Common myeloid progenitor, CD34-positive (primary cell): ENCODE measurements around the gene AUTS2.
A peak's percentile ranks its signal among the peaks of the same experiment; 100 is the strongest.

ENCODE experiments used
- CTCF ChIA-PET: fragments of 350-600 bp; sonication (Branson Sonifier 250); formaldehyde crosslinking; loops from one replicate; lab custom pipeline; 2021; ENCODE audit warnings: antibody characterized with exemption; lab: Charles Lee
- POLR2A ChIA-PET: fragments of 350-600 bp; sonication (Branson Sonifier 250); formaldehyde crosslinking; loops from one replicate; lab custom pipeline; 2021; ENCODE audit warnings: antibody characterized with exemption; lab: Charles Lee
- DNase-seq, 3 donors: peaks; one replicate each; pipeline versions ENCODE4 v3.0.0 to v3.0.0-alpha.2; 2013
- H3K27ac ChIP-seq, 2 experiments: 1 replicate in 1 of 2; 2 replicates in 1 of 2; pipeline ENCODE4 v1.7.0; 2013; ENCODE audit warnings: inconsistent platforms in 2 of 2, low read length in 2 of 2, mild to moderate bottlenecking in 2 of 2, low read depth in 1 of 2, moderate library complexity in 1 of 2; ENCODE audit not compliant: severe bottlenecking in 2 of 2, insufficient read depth in 1 of 2, poor library complexity in 1 of 2
- H3K27me3 ChIP-seq, 5 experiments: replicated peaks in 2 of 5; 1 replicate in 3 of 5; 2 replicates in 2 of 5; pipeline versions ENCODE4 v1.6.1 to v1.7.0; 2013; ENCODE audit warnings: low read length in 4 of 5, mild to moderate bottlenecking in 2 of 5, moderate library complexity in 2 of 5, inconsistent platforms in 1 of 5; ENCODE audit not compliant: insufficient read depth in 5 of 5, control insufficient read depth in 4 of 5
- H3K36me3 ChIP-seq, 4 experiments: 1 replicate in 2 of 4; 2 replicates in 2 of 4; pipeline versions ENCODE4 v1.6.1 to v1.7.0; 2013; ENCODE audit warnings: low read length in 3 of 4, control low read depth in 1 of 4, mild to moderate bottlenecking in 1 of 4; ENCODE audit not compliant: control insufficient read depth in 4 of 4, insufficient read depth in 4 of 4
- H3K4me1 ChIP-seq, 4 experiments: 1 replicate in 3 of 4; 2 replicates in 1 of 4; pipeline versions ENCODE4 v1.6.1 to v1.7.1; 2013; ENCODE audit warnings: low read length in 3 of 4, mild to moderate bottlenecking in 3 of 4, control low read depth in 1 of 4, inconsistent platforms in 1 of 4, moderate library complexity in 1 of 4; ENCODE audit not compliant: control insufficient read depth in 4 of 4, insufficient read depth in 4 of 4; ENCODE audit errors: control extremely low read depth in 1 of 4
- H3K4me3 ChIP-seq, 7 experiments: 1 replicate in 4 of 7; 2 replicates in 3 of 7; pipeline versions ENCODE4 v1.5.1 to v1.7.0; 2013; ENCODE audit warnings: mild to moderate bottlenecking in 7 of 7, low read length in 6 of 7, moderate library complexity in 6 of 7, inconsistent platforms in 2 of 7, low read depth in 2 of 7, control low read depth in 1 of 7; ENCODE audit not compliant: insufficient read depth in 4 of 7, control insufficient read depth in 1 of 7; ENCODE audit errors: extremely low read depth in 1 of 7
- H3K9me3 ChIP-seq, 5 experiments: 1 replicate in 4 of 5; 2 replicates in 1 of 5; pipeline versions ENCODE4 v1.6.1 to v1.7.1; 2013; ENCODE audit warnings: low read length in 4 of 5, mild to moderate bottlenecking in 2 of 5, inconsistent platforms in 1 of 5, low read depth in 1 of 5, moderate library complexity in 1 of 5; ENCODE audit not compliant: control insufficient read depth in 4 of 5, insufficient read depth in 2 of 5; ENCODE audit errors: control extremely low read depth in 1 of 5
- WGBS: methylation state at CpG from one replicate; pipeline ENCODE4 v1.1.5; 2013; ENCODE audit not compliant: insufficient coverage; 5-methylcytosine and 5-hydroxymethylcytosine counted together

Gene AUTS2

DNA sequence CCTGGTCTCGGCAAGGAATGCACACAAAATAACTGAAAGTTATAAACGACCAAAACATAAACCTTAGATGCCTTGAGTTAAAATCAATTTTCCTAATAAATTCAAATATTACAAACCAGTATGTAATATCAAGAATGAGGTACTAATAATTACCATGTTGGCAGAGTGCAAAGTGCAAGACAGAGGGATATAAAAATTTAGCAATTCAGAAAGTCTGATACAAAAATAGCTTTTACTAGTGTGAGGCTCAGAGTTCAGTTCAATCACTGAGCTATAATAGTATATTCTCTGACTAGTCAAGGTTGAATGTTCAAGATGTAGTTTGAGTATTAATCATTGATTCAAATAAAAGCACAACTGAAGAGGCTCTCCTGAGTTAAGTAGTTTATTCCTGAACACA lies 4.8 kb upstream of the AUTS2 start:
- POLR2A ChIA-PET: interaction anchor here (0.6 kb wide), 1 partner anchor 152 kb away, joined by 7 read pairs; no protein-coding TSS in a partner anchor

DNA sequence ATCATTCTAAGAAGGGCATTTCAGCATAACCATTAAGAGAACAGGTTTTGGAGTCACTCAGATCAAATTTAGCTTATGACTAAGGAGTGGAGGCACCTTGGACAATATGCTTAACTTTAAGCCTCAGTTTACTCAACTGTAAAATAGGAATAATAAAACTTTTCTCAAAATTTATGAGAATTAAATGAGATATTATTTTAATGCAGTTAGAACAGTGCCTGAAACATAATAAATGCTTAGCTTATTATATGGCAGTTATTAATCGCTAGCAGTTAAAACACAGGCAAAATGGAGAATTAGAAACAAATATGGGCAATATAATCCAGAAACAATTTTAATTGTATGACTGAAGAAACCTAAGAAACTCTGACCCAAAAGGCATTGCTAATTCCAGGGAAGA lies 2.9 kb upstream of the AUTS2 start:
- WGBS: no CpG with 5 or more reads among the region's 1 CpG
- CTCF ChIA-PET: interaction anchor here (0.6 kb wide), 1 partner anchor 1971 kb away, joined by 4 read pairs; no protein-coding TSS in a partner anchor

More for the DNA sequence above, 4.8 kb upstream of the AUTS2 start:
- H3K9me3 ChIP-seq: peaks cover 0 to 8% (median 5%) of the 10 kb centered on the region in 5 experiments
- no CpG with 5 or more reads among the region's 2 CpGs for WGBS
- no peak overlapping the region for H3K4me3 ChIP-seq
- no peaks in the 10 kb centered on the region for H3K27me3 ChIP-seq
- no peak for DNase-seq
- H3K27ac ChIP-seq: no peak overlapping the region
- CTCF ChIA-PET: interaction anchor here (0.9 to 1.2 kb wide), 2 partner anchors 10 to 83 kb away, joined by 3 read pairs; no protein-coding TSS in a partner anchor
- H3K36me3 ChIP-seq: no peaks in the 10 kb centered on the region
- peaks cover 5 to 18% (median 9%) of the 10 kb centered on the region in 4 experiments for H3K4me1 ChIP-seq

GRCh38 chr7:69596056-69596455 lies 2.2 kb upstream of the AUTS2 start:
- 100% methylated on average over 7 of the region's 7 CpGs for WGBS
- H3K9me3 ChIP-seq: peaks cover 0 to 5% (median under 1%) of the 10 kb centered on the region in 5 experiments

More for the DNA sequence above, 2.9 kb upstream of the AUTS2 start:
- DNase-seq: no peak
- Histone ChIP-seq H3K27me3 (no peaks in the 10 kb centered on the region), H3K27ac (no peak overlapping the region), H3K9me3 (peaks cover 0 to 8% (median 5%) of the 10 kb centered on the region in 5 experiments), H3K4me3 (no peak overlapping the region), H3K36me3 (no peaks in the 10 kb centered on the region), H3K4me1 (peaks cover 5 to 29% (median 12%) of the 10 kb centered on the region in 4 experiments)
- POLR2A ChIA-PET: no interaction called here

DNA sequence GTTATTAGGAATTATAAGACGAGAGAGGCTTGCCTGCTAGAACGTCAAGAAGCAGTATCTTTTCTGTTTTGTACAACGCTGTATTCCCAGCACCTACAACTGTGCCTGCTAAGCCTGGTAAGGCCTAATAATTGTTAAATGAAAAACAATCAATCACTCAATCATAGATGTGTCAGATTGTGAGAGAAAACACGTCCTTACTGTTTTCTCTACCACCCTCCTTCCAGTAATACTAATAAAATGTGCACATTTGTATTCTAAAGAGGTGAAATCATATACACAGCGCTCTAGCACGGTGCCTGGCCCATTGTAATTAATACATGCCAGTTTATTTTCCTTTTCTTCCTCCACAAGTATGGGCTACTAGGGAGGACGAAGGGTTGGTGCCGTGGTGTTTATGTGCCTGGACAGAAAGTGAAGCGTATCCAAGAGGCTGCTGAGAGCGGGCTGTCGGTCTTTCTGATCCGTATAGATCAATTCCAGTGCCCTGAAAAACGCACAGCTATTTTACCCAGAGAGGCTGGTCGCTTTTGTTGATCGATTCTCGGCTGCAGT lies 1.5 kb upstream of the AUTS2 start:
- WGBS: 0% methylated on average over 10 of the region's 16 CpGs
- Histone ChIP-seq H3K27me3 (no peaks in the 10 kb centered on the region), H3K27ac (peak overlapping the region in 1 of 2 experiments; percentile 65)

More at GRCh38 chr7:69596056-69596455, 2.2 kb upstream of the AUTS2 start:
- CTCF ChIA-PET: interaction anchor here (0.6 to 1.2 kb wide), 2 partner anchors 144 to 1970 kb away, joined by 4 read pairs; no protein-coding TSS in a partner anchor
- POLR2A ChIA-PET: no interaction called here
- Histone ChIP-seq H3K27me3 (no peaks in the 10 kb centered on the region), H3K36me3 (no peaks in the 10 kb centered on the region), H3K4me1 (peaks cover 6 to 35% (median 18%) of the 10 kb centered on the region in 4 experiments), H3K27ac (no peak overlapping the region), H3K4me3 (no peak overlapping the region)
- no peak for DNase-seq

GRCh38 chr7:69597278-69598076 lies 798 bp upstream of the AUTS2 start:
- peaks cover 6 to 41% (median 26%) of the 10 kb centered on the region in 4 experiments for H3K4me1 ChIP-seq
- POLR2A ChIA-PET: interaction anchor here (0.6 kb wide), 1 partner anchor 174 kb away, joined by 4 read pairs; no protein-coding TSS in a partner anchor
- H3K27me3 ChIP-seq: no peaks in the 10 kb centered on the region
- CTCF ChIA-PET: interaction anchor here (1.0 to 1.2 kb wide), 2 partner anchors 80 to 142 kb away, joined by 3 to 4 read pairs; no protein-coding TSS in a partner anchor
- H3K36me3 ChIP-seq: no peaks in the 10 kb centered on the region
- DNase-seq: peak; percentile 38 to 71 (median 66)
- H3K4me3 ChIP-seq: peak overlapping the region; percentile 64 to 98 (median 75)
- peak overlapping the region in 1 of 2 experiments; percentile 65 for H3K27ac ChIP-seq
- H3K9me3 ChIP-seq: no peaks in the 10 kb centered on the region
- WGBS: 0% methylated on average over 53 of the region's 78 CpGs

More for the DNA sequence above, 1.5 kb upstream of the AUTS2 start:
- CTCF ChIA-PET: interaction anchor here (1.0 to 1.2 kb wide), 2 partner anchors 81 to 143 kb away, joined by 3 to 4 read pairs; no protein-coding TSS in a partner anchor
- Histone ChIP-seq H3K9me3 (no peaks in the 10 kb centered on the region), H3K4me1 (peaks cover 6 to 40% (median 24%) of the 10 kb centered on the region in 4 experiments), H3K36me3 (no peaks in the 10 kb centered on the region), H3K4me3 (peak overlapping the region; percentile 64 to 98 (median 75))
- POLR2A ChIA-PET: no interaction called here
- no peak for DNase-seq

DNA sequence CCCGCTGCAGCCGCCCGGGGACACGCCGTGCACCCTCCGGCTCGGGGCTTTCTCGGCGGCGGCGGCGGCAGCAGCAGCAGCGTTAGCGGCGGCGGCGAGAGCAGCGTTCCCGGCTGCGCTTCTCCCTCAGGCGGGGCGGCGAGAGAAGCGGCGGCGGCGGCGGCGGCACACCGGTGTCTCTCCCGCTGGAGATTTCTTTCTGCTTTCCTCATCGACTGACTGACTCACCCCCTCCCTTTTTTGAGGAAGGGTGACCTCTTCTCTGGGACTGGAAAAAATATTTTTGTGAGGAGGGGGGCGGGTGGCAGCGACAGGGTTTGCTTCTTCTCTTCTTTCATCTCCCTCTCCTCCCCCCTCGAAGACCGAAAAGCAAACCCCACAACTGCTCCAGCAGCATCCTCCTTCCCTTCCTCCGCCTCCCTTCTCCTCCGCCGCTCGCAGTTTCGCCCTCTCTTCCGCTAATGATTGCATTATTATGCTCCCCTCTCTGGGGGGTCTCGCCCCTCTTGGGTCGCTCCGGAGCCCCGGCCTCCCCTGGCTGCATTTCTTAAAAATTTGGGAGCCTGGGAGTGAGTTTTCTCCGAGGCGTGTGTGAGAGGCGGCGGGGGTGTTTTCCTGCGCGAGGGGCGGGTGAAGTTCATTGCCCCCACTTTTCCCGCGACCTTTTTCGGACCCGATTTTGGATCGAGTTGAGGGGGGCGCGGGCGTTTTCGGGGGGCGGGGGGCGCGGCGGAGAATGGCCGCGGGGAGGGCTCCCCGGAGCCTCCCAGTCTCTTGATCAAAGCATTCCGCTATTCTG lies 411 bp downstream of the AUTS2 start:
- peak in 2 of 3 donors; percentile 60 to 73 for DNase-seq
- Histone ChIP-seq H3K27me3 (no peaks in the 10 kb centered on the region), H3K36me3 (no peaks in the 10 kb centered on the region), H3K4me1 (peaks cover 6 to 52% (median 28%) of the 10 kb centered on the region in 4 experiments), H3K9me3 (no peaks in the 10 kb centered on the region), H3K27ac (no peak overlapping the region), H3K4me3 (peak overlapping the region; percentile 64 to 98 (median 90))
- WGBS: 0% methylated on average over 19 of the region's 70 CpGs
- CTCF ChIA-PET: no interaction called here
- POLR2A ChIA-PET: no interaction called here
